ENCODE measurements around the gene PLLP. TPM values are rescaled to one million over a fixed set of nuclear protein-coding genes. Genes with fewer than 3 reads are reported as not detected.

Gene PLLP
- polyA plus RNA-seq, 1 donor from 2014 or later = not detected

DNA sequence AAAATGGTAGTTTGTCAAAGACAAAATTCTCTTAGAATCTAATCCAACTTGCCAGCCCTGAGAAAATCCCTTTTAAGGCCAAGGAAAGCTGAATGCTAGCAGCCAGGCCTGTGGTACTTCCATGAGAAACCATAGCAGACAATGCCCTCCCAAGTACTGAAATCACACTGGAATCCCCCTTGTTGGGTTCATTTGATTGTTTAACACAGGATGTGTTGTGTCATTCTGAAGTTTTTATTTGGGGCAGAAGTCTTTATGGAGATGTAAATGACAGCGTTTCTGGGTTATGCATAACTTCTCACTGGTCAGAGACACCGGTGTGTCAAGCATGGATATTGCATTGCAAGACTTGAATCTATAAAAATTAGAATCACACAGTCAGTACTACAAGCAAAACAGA is 45.4 kb downstream of the PLLP start:
- Histone ChIP-seq H3K4me3 (ENCODE audit: low read length) (no peak overlapping the region), H3K9me3 (ENCODE audit: low read length) (no peaks in the 10 kb centered on the region), H2AFZ (ENCODE audit: low read depth, low read length) (no peak overlapping the region), H3K27me3 (ENCODE audit: insufficient read depth, low read depth, low read length) (no peaks in the 10 kb centered on the region), H3F3A (ENCODE audit: insufficient read depth, low read length, poor library complexity, severe bottlenecking) (no peaks in the 10 kb centered on the region), H3K79me2 (replicated peaks; ENCODE audit: insufficient read depth, low read length) (no peaks in the 10 kb centered on the region), H3K27ac (ENCODE audit: low read length) (no peak overlapping the region), H3K36me3 (ENCODE audit: insufficient read depth, low read length) (peaks cover 19% of the 10 kb centered on the region), H4K20me1 (ENCODE audit: insufficient read depth) (no peaks in the 10 kb centered on the region), H3K9ac (ENCODE audit: low read length) (no peak overlapping the region), H3K9me2 (ENCODE audit: insufficient read depth, low read length) (no peaks in the 10 kb centered on the region), H3K4me2 (ENCODE audit: low read length) (no peak overlapping the region)
- TF ChIP-seq POLR2AphosphoS5 (IDR thresholded peaks at IDR 0.05) (no peak), TAF1 (IDR thresholded peaks at IDR 0.05; ENCODE audit: low read depth) (no peak), SMC3 (conservative IDR thresholded peaks at IDR 0.05; ENCODE audit: poor library complexity) (no peak)

DNA sequence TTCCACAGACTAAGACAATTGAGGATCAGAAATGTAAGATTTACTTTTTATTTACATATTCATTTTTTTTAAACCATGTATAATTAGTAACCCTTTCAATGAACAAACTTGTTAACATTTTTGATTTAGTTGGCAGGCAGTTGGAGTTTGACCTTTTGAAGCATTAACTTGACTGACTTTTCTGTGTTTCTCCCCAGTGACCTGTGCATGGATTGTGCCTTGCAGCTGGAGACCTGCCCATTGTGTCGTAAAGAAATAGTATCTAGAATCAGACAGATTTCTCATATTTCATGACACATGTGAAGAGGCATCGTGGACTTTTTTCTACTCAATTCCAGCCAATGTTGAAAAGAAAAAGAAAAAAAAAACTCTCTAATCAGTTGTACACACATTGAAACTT is 45.8 kb downstream of the PLLP start:
- Histone ChIP-seq H3K9me3 (ENCODE audit: low read length) (no peaks in the 10 kb centered on the region), H2AFZ (ENCODE audit: low read depth, low read length) (no peak overlapping the region), H3F3A (ENCODE audit: insufficient read depth, low read length, poor library complexity, severe bottlenecking) (no peaks in the 10 kb centered on the region), H3K4me3 (ENCODE audit: low read length) (no peak overlapping the region), H3K36me3 (ENCODE audit: insufficient read depth, low read length) (peaks cover 22% of the 10 kb centered on the region), H3K27me3 (ENCODE audit: insufficient read depth, low read depth, low read length) (no peaks in the 10 kb centered on the region), H4K20me1 (ENCODE audit: insufficient read depth) (no peaks in the 10 kb centered on the region), H3K79me2 (replicated peaks; ENCODE audit: insufficient read depth, low read length) (no peaks in the 10 kb centered on the region), H3K4me2 (ENCODE audit: low read length) (no peak overlapping the region), H3K9me2 (ENCODE audit: insufficient read depth, low read length) (no peaks in the 10 kb centered on the region), H3K27ac (ENCODE audit: low read length) (no peak overlapping the region), H3K9ac (ENCODE audit: low read length) (no peak overlapping the region)
- TF ChIP-seq TAF1 (IDR thresholded peaks at IDR 0.05; ENCODE audit: low read depth) (no peak), SMC3 (conservative IDR thresholded peaks at IDR 0.05; ENCODE audit: poor library complexity) (no peak), RAD21 (conservative IDR thresholded peaks at IDR 0.05) (no peak), MXI1 (conservative IDR thresholded peaks at IDR 0.05; ENCODE audit: poor library complexity, severe bottlenecking) (no peak), POLR2AphosphoS5 (IDR thresholded peaks at IDR 0.05) (no peak), EZH2 (IDR thresholded peaks at IDR 0.05; ENCODE audit: borderline replicate concordance, insufficient read depth, low read length, poor library complexity, severe bottlenecking) (no peak), EP300 (conservative IDR thresholded peaks at IDR 0.05; ENCODE audit: poor library complexity, severe bottlenecking) (no peak)
- TF ChIP-seq, protein P1, sequence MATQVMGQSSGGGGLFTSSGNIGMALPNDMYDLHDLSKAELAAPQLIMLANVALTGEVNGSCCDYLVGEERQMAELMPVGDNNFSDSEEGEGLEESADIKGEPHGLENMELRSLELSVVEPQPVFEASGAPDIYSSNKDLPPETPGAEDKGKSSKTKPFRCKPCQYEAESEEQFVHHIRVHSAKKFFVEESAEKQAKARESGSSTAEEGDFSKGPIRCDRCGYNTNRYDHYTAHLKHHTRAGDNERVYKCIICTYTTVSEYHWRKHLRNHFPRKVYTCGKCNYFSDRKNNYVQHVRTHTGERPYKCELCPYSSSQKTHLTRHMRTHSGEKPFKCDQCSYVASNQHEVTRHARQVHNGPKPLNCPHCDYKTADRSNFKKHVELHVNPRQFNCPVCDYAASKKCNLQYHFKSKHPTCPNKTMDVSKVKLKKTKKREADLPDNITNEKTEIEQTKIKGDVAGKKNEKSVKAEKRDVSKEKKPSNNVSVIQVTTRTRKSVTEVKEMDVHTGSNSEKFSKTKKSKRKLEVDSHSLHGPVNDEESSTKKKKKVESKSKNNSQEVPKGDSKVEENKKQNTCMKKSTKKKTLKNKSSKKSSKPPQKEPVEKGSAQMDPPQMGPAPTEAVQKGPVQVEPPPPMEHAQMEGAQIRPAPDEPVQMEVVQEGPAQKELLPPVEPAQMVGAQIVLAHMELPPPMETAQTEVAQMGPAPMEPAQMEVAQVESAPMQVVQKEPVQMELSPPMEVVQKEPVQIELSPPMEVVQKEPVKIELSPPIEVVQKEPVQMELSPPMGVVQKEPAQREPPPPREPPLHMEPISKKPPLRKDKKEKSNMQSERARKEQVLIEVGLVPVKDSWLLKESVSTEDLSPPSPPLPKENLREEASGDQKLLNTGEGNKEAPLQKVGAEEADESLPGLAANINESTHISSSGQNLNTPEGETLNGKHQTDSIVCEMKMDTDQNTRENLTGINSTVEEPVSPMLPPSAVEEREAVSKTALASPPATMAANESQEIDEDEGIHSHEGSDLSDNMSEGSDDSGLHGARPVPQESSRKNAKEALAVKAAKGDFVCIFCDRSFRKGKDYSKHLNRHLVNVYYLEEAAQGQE (IDR thresholded peaks at IDR 0.05; ENCODE audit: borderline replicate concordance) = no peak
- TF ChIP-seq, protein P2, sequence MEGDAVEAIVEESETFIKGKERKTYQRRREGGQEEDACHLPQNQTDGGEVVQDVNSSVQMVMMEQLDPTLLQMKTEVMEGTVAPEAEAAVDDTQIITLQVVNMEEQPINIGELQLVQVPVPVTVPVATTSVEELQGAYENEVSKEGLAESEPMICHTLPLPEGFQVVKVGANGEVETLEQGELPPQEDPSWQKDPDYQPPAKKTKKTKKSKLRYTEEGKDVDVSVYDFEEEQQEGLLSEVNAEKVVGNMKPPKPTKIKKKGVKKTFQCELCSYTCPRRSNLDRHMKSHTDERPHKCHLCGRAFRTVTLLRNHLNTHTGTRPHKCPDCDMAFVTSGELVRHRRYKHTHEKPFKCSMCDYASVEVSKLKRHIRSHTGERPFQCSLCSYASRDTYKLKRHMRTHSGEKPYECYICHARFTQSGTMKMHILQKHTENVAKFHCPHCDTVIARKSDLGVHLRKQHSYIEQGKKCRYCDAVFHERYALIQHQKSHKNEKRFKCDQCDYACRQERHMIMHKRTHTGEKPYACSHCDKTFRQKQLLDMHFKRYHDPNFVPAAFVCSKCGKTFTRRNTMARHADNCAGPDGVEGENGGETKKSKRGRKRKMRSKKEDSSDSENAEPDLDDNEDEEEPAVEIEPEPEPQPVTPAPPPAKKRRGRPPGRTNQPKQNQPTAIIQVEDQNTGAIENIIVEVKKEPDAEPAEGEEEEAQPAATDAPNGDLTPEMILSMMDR (IDR thresholded peaks at IDR 0.05; ENCODE audit: poor library complexity, severe bottlenecking) = no peak

DNA sequence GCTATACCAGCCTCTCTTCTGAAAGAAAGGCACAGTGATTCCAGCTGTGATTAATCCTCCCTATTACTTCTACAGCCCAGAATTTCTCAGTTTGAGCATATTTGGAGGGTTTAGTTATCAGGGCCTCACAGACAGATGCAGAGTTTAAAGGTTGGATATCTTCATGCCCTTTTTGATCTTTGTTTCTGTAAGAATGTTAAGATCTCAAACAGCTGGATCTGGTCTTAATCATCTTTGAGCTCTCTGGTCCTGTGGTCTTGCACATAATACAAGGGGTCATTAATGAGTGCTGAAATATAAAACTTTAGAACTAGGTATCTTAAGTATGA is 48.5 kb downstream of the PLLP start:
- no peak overlapping the region for H3K27ac ChIP-seq (ENCODE audit: low read length)
- H3K27me3 ChIP-seq (ENCODE audit: insufficient read depth, low read depth, low read length) = no peaks in the 10 kb centered on the region
- H3K9ac ChIP-seq (ENCODE audit: low read length) = no peak overlapping the region
- no peaks in the 10 kb centered on the region for H4K20me1 ChIP-seq (ENCODE audit: insufficient read depth)
- H3K36me3 ChIP-seq (ENCODE audit: insufficient read depth, low read length) = peaks cover 22% of the 10 kb centered on the region
- H3K4me2 ChIP-seq (ENCODE audit: low read length) = no peak overlapping the region
- H3K4me3 ChIP-seq (ENCODE audit: low read length) = no peak overlapping the region
- H3K9me3 ChIP-seq (ENCODE audit: low read length) = no peaks in the 10 kb centered on the region
- no peaks in the 10 kb centered on the region for H3F3A ChIP-seq (ENCODE audit: insufficient read depth, low read length, poor library complexity, severe bottlenecking)
- no peak overlapping the region for H2AFZ ChIP-seq (ENCODE audit: low read depth, low read length)
- H3K9me2 ChIP-seq (ENCODE audit: insufficient read depth, low read length) = no peaks in the 10 kb centered on the region
- TF ChIP-seq TAF1 (IDR thresholded peaks at IDR 0.05; ENCODE audit: low read depth) (no peak), RAD21 (conservative IDR thresholded peaks at IDR 0.05) (no peak), MXI1 (conservative IDR thresholded peaks at IDR 0.05; ENCODE audit: poor library complexity, severe bottlenecking) (no peak), POLR2AphosphoS5 (IDR thresholded peaks at IDR 0.05) (no peak), SMC3 (conservative IDR thresholded peaks at IDR 0.05; ENCODE audit: poor library complexity) (no peak), EP300 (conservative IDR thresholded peaks at IDR 0.05; ENCODE audit: poor library complexity, severe bottlenecking) (no peak), EZH2 (IDR thresholded peaks at IDR 0.05; ENCODE audit: borderline replicate concordance, insufficient read depth, low read length, poor library complexity, severe bottlenecking) (no peak)
- TF ChIP-seq, protein P1 (IDR thresholded peaks at IDR 0.05; ENCODE audit: borderline replicate concordance) = no peak
- TF ChIP-seq, protein P2 (IDR thresholded peaks at IDR 0.05; ENCODE audit: poor library complexity, severe bottlenecking) = no peak
- H3K79me2 ChIP-seq (replicated peaks; ENCODE audit: insufficient read depth, low read length) = no peaks in the 10 kb centered on the region

Measured in neural cell (in vitro differentiated cells).